ENCODE measurements around the gene ZMAT5. TPM values are rescaled to one million over a fixed set of nuclear protein-coding genes. Genes with fewer than 3 reads are reported as not detected.

Gene ZMAT5
- total and polyA plus RNA-seq, 10 of the 15 experiments (the other 5 are each of a cell fraction or from before 2014, with no cell fraction given), result 2.3 to 43.0 (median 21.9) TPM

DNA sequence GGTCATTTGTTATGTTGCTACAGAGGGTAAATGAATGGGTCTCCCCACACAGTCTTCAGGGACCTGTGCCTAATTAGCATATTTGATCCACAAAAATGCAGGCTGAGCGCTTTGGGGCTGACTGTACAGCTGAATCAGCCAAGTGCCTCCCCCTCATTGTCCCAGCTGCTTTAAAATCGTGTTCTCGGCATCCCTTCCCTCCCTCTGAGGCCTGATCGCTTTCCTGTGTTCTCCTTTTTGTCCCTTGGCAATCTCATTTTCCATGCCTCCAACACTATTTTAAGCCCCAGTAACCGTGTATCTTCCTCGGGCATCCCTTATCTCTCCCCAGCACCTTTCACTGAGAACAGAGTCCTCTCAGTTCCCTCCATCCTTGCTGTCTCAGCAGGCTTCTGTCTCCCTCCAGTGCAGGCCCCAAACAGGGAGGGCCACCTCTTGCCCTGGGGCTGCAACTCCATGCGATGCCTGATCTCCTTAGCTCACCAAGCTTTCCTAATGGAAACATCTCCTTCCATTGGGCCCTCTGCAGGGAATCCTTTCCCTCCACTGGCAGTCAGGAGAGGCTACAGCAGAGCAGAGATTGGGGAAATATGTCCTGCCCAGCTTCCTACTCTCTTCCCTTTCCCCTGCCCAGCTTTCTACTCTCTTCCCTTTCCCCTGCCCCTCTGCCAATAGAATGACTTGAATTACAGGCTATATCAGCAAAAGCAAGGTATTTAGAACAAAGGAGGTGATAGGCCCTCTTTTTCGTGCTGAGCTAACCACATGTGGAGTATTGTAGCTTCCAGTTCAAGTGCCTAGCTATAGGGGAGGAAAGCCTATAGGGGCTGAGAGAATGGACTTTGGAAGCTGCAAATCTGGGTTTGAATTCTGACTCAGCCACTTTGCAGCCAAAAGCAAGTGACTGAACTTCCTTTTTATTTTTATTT, 14.2 kb upstream of the ZMAT5 start:
- no peak overlapping the region for H3K4me2 ChIP-seq (ENCODE audit: control insufficient read depth, insufficient read depth)
- H2AFZ ChIP-seq (ENCODE audit: control insufficient read depth, low read depth, low read length), result no peak overlapping the region
- BruUV-seq (replicated peaks), result no TSS peak
- FAIRE-seq, result no peak
- H3K27me3 ChIP-seq (replicated peaks in 1 of 2; ENCODE audit: control insufficient read depth in 2 of 2, insufficient read depth in 2 of 2, low read length in 1 of 2), result no peaks in the 10 kb centered on the region
- H4K20me1 ChIP-seq (ENCODE audit: control insufficient read depth, insufficient read depth), result no peaks in the 10 kb centered on the region
- DNase-seq (ENCODE audit: low read depth, low spot score), result no peak
- RAD21 ChIA-PET (ENCODE audit: unreplicated experiment), result interaction anchor here (1.8 kb wide), 1 partner anchor 8 kb away, joined by 3 read pairs; no protein-coding TSS in a partner anchor
- TF ChIP-seq BRCA1 (IDR thresholded peaks at IDR 0.05; ENCODE audit: low read depth, low read length), result no peak
- TF ChIP-seq, protein P1, sequence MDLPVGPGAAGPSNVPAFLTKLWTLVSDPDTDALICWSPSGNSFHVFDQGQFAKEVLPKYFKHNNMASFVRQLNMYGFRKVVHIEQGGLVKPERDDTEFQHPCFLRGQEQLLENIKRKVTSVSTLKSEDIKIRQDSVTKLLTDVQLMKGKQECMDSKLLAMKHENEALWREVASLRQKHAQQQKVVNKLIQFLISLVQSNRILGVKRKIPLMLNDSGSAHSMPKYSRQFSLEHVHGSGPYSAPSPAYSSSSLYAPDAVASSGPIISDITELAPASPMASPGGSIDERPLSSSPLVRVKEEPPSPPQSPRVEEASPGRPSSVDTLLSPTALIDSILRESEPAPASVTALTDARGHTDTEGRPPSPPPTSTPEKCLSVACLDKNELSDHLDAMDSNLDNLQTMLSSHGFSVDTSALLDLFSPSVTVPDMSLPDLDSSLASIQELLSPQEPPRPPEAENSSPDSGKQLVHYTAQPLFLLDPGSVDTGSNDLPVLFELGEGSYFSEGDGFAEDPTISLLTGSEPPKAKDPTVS (IDR thresholded peaks at IDR 0.05; ENCODE audit: low read depth, low read length), result no peak
- TF ChIP-seq ZNF24 (IDR thresholded peaks at IDR 0.05), result no peak
- no peak for TF ChIP-seq FOS (IDR thresholded peaks at IDR 0.05; ENCODE audit: borderline replicate concordance, extremely low read depth, insufficient read length)
- H3K4me3 ChIP-seq, result no peak overlapping the region
- H3K27ac ChIP-seq (ENCODE audit: control insufficient read depth, insufficient read depth), result no peak overlapping the region
- no peak for ATAC-seq
- SMC1A ChIA-PET (ENCODE audit: uncharacterized antibody, unreplicated experiment), result interaction anchor here (0.6 to 1.4 kb wide), 6 partner anchors 12 to 308 kb away, joined by 3 to 4 read pairs (median 3); no protein-coding TSS in a partner anchor
- no peak overlapping the region for H3K9ac ChIP-seq (ENCODE audit: control insufficient read depth, insufficient read depth, low read length)
- POLR2A ChIA-PET, result interaction anchor here (1.8 kb wide), 1 partner anchor 16 kb away, joined by 5 read pairs; no protein-coding TSS in a partner anchor
- H3K79me2 ChIP-seq (ENCODE audit: control insufficient read depth, insufficient read depth, low read length), result no peaks in the 10 kb centered on the region
- no peaks in the 10 kb centered on the region for H3K9me3 ChIP-seq (replicated peaks; ENCODE audit: control insufficient read depth, insufficient read depth, low read length)
- no peaks in the 10 kb centered on the region for H3K36me3 ChIP-seq (ENCODE audit: control insufficient read depth in 2 of 2, insufficient read depth in 2 of 2, low read length in 1 of 2)
- CTCF ChIA-PET, result interaction anchor here (1.1 to 1.7 kb wide), 2 partner anchors 224 to 225 kb away, joined by 3 to 6 read pairs; no protein-coding TSS in a partner anchor
- in situ Hi-C loops (cut with MboI) (no loop called here), intact Hi-C loops (cut with micrococcal nuclease; ENCODE audit: unreplicated experiment) (no loop called here)
- no peaks in the 10 kb centered on the region for H3K4me1 ChIP-seq (ENCODE audit: control insufficient read depth, insufficient read depth, low read length)
- WGBS (ENCODE audit: insufficient coverage, insufficient replicate concordance, low lambda C conversion rate, missing lambda C conversion rate), result 42% methylated on average over 8 of the region's 8 CpGs

Data from GM12878 (cell line).